Thoracic aorta (tissue), 2 donors: ENCODE data around the gene HDAC4. TPM values are rescaled to one million over a fixed set of nuclear protein-coding genes. Genes with fewer than 3 reads are reported as not detected.

Experiments
- ATAC-seq: fragments of 150-250 bp; one replicate; pipeline ENCODE4 v1.8.0; 2017; ENCODE audit warnings: low read depth; ENCODE audit not compliant: insufficient number of reproducible peaks, low FRiP score
- DNase-seq: peaks from one replicate; pipeline ENCODE4 v3.0.0-alpha.2; 2020; ENCODE audit warnings: low spot score
- H3K27ac ChIP-seq, 2 donors: fragments of 200-600 bp; sonication (generic); 1 replicate in 1 of 2; 2 replicates in 1 of 2; pipeline ENCODE4 v1.5.1; 2016; ENCODE audit warnings: mild to moderate bottlenecking in 2 of 2, moderate library complexity in 2 of 2
- H3K27me3 ChIP-seq: fragments of 200-600 bp; sonication (generic); replicated peaks from 2 replicates; pipeline ENCODE4 v1.6.0; 2016; ENCODE audit warnings: mild to moderate bottlenecking; ENCODE audit not compliant: insufficient read depth
- H3K36me3 ChIP-seq: fragments of 200-600 bp; sonication (generic); one replicate; pipeline ENCODE4 v1.5.1; 2016
- H3K4me1 ChIP-seq, 2 donors: fragments of 200-600 bp; sonication (generic); 1 replicate in 1 of 2; 2 replicates in 1 of 2; pipeline versions ENCODE4 v1.5.1 to v1.6.0; 2016; ENCODE audit warnings: low read depth in 2 of 2, mild to moderate bottlenecking in 1 of 2; ENCODE audit not compliant: control insufficient read depth in 1 of 2
- H3K4me3 ChIP-seq: fragments of 200-600 bp; sonication (generic); 2 replicates; pipeline ENCODE4 v1.5.1; 2016; ENCODE audit warnings: mild to moderate bottlenecking
- H3K9me3 ChIP-seq: fragments of 200-600 bp; sonication (generic); 2 replicates; pipeline ENCODE4 v1.5.1; 2016
- CTCF ChIP-seq: fragments of 200-600 bp; sonication (generic); IDR thresholded peaks from one replicate; pipeline ENCODE4 v1.5.1; 2019; ENCODE audit warnings: antibody characterized with exemption
- total RNA-seq, 2 donors: library from RNA; depleted of rRNA; stranded (reverse); fragments of >200 nt; gene quantifications; one replicate each; pipeline versions ENCODE4 v1.1.0 to v1.2.3, GENCODE V29; 2016

HDAC4 gene
- total RNA-seq, 2 donors from 2014 or later = 79.2 to 163 TPM

DNA sequence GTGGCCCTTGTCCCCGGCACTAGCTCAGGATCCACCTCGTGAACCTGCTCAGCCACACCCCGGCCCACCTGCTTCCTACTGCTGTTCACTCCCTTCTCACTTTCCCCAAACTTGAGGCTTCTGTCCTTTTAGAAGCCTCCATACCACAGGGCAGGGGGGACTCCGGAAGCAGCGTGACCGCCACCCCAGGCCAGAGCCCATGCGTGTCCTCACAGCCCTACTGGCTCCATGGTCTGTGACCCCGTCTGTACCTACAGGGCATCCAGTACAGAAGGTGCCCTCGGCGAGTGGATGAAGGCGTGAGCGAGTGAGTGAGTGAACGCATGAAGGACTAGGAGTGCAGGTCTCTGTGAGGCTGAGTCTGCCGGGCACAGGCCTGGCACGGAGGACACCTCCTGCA is 299.7 kb downstream of the HDAC4 start:
- no peak for TF ChIP-seq CTCF
- peaks cover 17% of the 10 kb centered on the region for H3K36me3 ChIP-seq

GRCh38 chr2:239099474-239099873 is 301.3 kb downstream of the HDAC4 start:
- DNase-seq (no peak), ATAC-seq (no peak)
- no peaks in the 10 kb centered on the region for H3K27me3 ChIP-seq
- H3K4me3 ChIP-seq = no peak overlapping the region
- H3K4me1 ChIP-seq = peaks cover 6 to 14% of the 10 kb centered on the region in 2 donors
- H3K9me3 ChIP-seq = no peaks in the 10 kb centered on the region
- no peak for TF ChIP-seq CTCF
- H3K27ac ChIP-seq = no peak overlapping the region
- peaks cover 19% of the 10 kb centered on the region for H3K36me3 ChIP-seq

More for the DNA sequence above, 299.7 kb downstream of the HDAC4 start:
- H3K9me3 ChIP-seq = no peaks in the 10 kb centered on the region
- no peak overlapping the region for H3K27ac ChIP-seq
- no peak overlapping the region for H3K4me3 ChIP-seq
- H3K27me3 ChIP-seq = no peaks in the 10 kb centered on the region
- H3K4me1 ChIP-seq = peaks cover 6 to 14% of the 10 kb centered on the region in 2 donors
- ATAC-seq (no peak), DNase-seq (no peak)

- ATAC-seq (no peak), DNase-seq (no peak)
- no peak overlapping the region for H3K27ac ChIP-seq
- no peaks in the 10 kb centered on the region for H3K27me3 ChIP-seq
- H3K4me3 ChIP-seq = no peak overlapping the region
- H3K4me1 ChIP-seq = peaks cover 4 to 9% of the 10 kb centered on the region in 2 donors
- TF ChIP-seq CTCF = no peak
- H3K36me3 ChIP-seq = peaks cover 21% of the 10 kb centered on the region
- H3K9me3 ChIP-seq = no peaks in the 10 kb centered on the region
Observed at GRCh38 chr2:239098288-239098970, 302.4 kb downstream of the HDAC4 start.

DNA sequence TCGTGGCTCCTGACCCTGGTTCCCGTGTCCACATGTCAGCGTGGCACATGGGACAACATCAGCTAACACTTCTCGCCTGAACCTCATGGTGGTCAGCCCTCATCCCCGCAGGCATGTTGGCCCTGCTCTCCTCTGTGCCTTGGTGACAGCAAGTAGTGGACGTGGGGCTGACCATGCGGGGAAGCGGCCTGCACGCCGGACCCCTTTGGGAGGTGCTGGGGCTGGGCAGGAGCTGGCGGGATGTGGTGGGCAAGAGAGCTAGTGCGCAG is 303.5 kb downstream of the HDAC4 start:
- Histone ChIP-seq H3K4me3 (no peak overlapping the region), H3K36me3 (peaks cover 19% of the 10 kb centered on the region), H3K4me1 (no peaks in the 10 kb centered on the region), H3K27me3 (no peaks in the 10 kb centered on the region), H3K9me3 (no peaks in the 10 kb centered on the region), H3K27ac (no peak overlapping the region)
- TF ChIP-seq CTCF = no peak
- no peak for DNase-seq
- no peak for ATAC-seq

DNA sequence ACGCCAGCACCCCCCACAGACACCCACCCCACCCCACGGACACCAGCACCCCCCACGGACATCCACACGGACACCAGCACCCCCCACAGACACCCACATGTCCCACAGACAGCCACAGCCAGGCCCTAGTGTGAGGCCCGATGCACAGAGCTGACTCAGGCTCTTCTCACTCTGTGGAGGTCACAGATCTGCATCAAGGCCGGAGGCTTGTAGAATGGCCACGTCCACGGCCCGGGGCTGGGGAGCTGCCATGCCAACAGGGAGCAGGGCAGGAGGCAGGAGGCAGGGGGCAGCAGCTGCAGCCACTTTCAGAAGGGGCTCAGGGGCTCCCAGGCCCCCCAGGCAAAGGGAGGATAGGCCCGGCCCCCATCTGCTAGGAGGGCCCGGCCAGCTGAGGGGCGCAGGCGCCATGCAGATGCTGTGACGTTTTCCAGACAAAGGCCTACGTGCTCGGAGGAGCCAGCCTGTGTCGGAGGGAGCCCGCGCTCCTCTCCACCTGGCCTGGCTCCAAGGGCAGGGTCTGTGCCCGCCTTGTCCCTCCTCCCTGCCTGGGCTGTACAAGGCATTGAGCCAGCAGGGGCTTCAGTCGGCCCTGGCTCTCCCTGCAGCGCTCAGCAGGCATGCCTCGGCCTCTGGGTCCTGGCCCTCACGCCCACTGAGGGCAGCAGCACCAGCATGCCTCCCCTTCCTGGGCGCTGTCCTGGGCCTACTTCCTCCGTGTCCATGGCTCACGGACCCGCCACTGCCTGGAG is 304.0 kb downstream of the HDAC4 start:
- H3K27me3 ChIP-seq = no peaks in the 10 kb centered on the region
- no peak for TF ChIP-seq CTCF
- no peak overlapping the region for H3K4me3 ChIP-seq
- H3K9me3 ChIP-seq = no peaks in the 10 kb centered on the region
- DNase-seq (no peak), ATAC-seq (no peak)
- no peak overlapping the region for H3K27ac ChIP-seq
- H3K4me1 ChIP-seq = no peaks in the 10 kb centered on the region
- H3K36me3 ChIP-seq = peaks cover 16% of the 10 kb centered on the region
